Left cardiac atrium (tissue), 4 donors: ENCODE measurements around the gene CCDC172. TPM values are rescaled to one million over a fixed set of nuclear protein-coding genes. Genes with fewer than 3 reads are reported as not detected.
A peak's percentile ranks its signal among the peaks of the same experiment; 100 is the strongest.

Source experiments
- ATAC-seq, 2 donors: fragments of 200-7000 bp; cut with Tn5 transposase; one replicate each; pipeline ENCODE4 v1.9.1; 2020; ENCODE audit warnings: mild to moderate bottlenecking in 2 of 2, moderate library complexity in 2 of 2
- DNase-seq: peaks from one replicate; pipeline ENCODE4 v3.0.0-alpha.2; 2020
- intact Hi-C, 2 donors: fragments of 100-400 bp; cut with DNase I; formaldehyde crosslinking; loops; one replicate each; pipeline versions ENCODE4 v1.14.1 to v1.15.1; 2022 to 2023
- long read RNA-seq: library from polyadenylated mRNA; unstranded; transcript quantifications from one replicate; pipeline ENCODE4 v2.0.0, GENCODE V29; 2021
- total RNA-seq, 2 donors: library from RNA; stranded (reverse); fragmentation: NEBNext Ultra II Directional; extraction: Animal tissue kit (Norgen Biotek cat#: 25700); gene quantifications; one replicate each; pipeline ENCODE4 v1.2.1, GENCODE V29; 2021
- donor health status: DM: no; HTN: yes; CAD: no.
- donor health status: DM: no; HTN: yes; CAD: no; lungs with severe emphysema.
- donor health status: DM: yes; HTN: yes; CAD: no.
- donor health status: Dilated cardiomyopathy.

The CCDC172 gene, protein sequence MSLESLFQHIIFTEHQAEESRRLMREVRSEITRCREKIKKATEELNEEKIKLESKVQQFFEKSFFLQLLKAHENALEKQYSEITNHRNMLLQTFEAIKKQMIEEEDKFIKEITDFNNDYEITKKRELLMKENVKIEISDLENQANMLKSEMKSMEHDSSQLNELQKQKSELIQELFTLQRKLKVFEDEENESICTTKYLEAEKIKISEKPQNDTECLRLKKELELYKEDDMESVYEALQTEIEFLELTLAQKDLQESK
- total RNA-seq: not detected
- long read RNA-seq: 0 reads

- ATAC-seq: no peak
- intact Hi-C loops: no loop called here
- no peak for DNase-seq
Measured at GRCh38 chr10:116324227-116324950, at the start of gene CCDC172. CCDC172 (plus strand) TSS chr10:116324448; CDS start chr10:116325012, 564 bp downstream.

- DNase-seq (no peak), ATAC-seq (no peak)
- intact Hi-C loops: loop anchor here in 1 of 2 donors (10.0 kb wide), 1 partner anchor 452 kb away; no protein-coding TSS in a partner anchor
Measured at GRCh38 chr10:116276981-116277380, 47.3 kb upstream of the CCDC172 start.

- intact Hi-C loops: loop anchor here in 1 of 2 donors (10.0 kb wide), 1 partner anchor 454 kb away; no protein-coding TSS in a partner anchor
- no peak for ATAC-seq
- DNase-seq: no peak
Measured at GRCh38 chr10:116278846-116279245, 45.4 kb upstream of the CCDC172 start.

GRCh38 chr10:116281775-116282174 lies 42.5 kb upstream of the CCDC172 start:
- intact Hi-C loops: loop anchor here in 1 of 2 donors (10.0 kb wide), 2 partner anchors 477 to 577 kb away; no protein-coding TSS in a partner anchor
- no peak for ATAC-seq
- no peak for DNase-seq

DNA sequence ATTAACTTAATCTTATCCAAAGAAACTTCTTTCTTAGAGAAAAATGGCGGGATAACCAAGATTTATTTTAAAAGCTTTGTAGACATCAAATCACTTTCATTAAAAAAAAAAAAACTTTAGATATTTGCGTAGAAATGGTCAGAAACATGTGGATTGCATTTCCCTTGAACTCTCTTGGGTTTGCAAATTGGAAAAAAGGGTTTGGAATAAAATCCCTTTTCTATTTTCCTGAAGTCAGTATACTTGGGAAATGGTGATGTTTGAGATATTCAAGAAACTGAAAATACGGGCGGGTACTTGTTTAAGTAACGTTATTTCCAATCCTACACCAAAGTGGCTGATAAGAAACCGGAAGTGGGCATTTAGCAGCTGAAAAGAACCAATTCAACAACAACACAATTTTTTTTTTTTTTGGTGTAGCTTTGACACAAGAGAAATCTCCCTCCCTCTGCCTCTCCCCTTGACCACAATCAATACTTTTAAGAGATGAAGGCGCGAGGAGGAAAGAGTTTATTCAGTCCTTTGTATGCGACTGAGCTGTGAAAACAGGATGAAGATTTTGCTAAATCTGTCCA lies 37.5 kb upstream of the CCDC172 start:
- intact Hi-C loops: loop anchor here (5.0 to 10.0 kb wide), 3 partner anchors 482 to 582 kb away; no protein-coding TSS in a partner anchor
- no peak for ATAC-seq
- DNase-seq: no peak

- ATAC-seq: no peak
- intact Hi-C loops: loop anchor here (2.0 to 10.0 kb wide), 4 partner anchors 483 to 583 kb away; no protein-coding TSS in a partner anchor
- peak; percentile 28 for DNase-seq
Measured at GRCh38 chr10:116287906-116288501, 36.2 kb upstream of the CCDC172 start.

- ATAC-seq (no peak), DNase-seq (no peak)
- intact Hi-C loops: loop anchor here (2.0 to 10.0 kb wide), 4 partner anchors 485 to 585 kb away; no protein-coding TSS in a partner anchor
Measured at GRCh38 chr10:116289652-116290051, 34.6 kb upstream of the CCDC172 start.

DNA sequence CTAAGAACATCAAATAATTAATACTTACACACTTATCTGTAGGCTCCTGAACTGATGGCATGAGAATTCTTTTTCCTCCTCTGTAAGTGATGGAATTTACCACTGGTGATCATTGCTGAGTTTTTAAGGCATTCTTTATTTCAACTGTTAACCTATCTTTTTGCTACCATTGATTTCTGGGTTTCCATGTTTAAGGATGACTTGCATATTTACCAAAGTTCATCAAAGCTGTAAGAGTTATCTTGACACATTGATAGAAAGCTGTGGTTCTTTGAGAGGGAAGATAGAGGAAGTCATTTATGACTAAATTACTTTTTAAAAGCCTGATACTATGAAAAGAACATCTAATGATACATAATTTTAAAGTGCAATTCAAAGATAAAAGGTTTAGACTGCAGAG lies 31.8 kb upstream of the CCDC172 start:
- ATAC-seq: no peak
- no peak for DNase-seq
- intact Hi-C loops: no loop called here

- DNase-seq (no peak), ATAC-seq (no peak)
- intact Hi-C loops: no loop called here
Measured at GRCh38 chr10:116296291-116296721, 27.9 kb upstream of the CCDC172 start.

- no peak for ATAC-seq
- no peak for DNase-seq
- intact Hi-C loops: no loop called here
Measured at GRCh38 chr10:116298586-116298985, 25.7 kb upstream of the CCDC172 start.

DNA sequence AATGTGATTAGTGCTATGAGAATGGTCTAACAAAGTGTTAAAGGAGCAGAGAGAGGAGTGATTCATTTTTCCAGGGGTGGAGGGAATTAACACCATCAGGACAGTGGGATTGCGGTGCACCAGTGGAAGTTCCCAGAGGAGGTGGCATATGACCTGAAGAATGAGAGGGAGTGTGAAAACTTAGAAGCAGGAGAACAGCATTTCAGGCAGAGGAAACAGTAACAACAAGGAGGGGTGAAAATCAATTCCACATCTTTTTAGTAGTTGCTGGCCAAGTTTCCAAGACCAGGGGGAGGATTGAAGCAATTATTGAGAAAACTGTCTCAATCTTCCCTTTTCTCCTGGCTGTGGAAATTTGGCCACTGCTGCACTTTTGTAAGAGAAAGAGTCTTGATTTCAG lies 23.7 kb upstream of the CCDC172 start:
- DNase-seq (no peak), ATAC-seq (no peak)
- intact Hi-C loops: no loop called here

- no peak for DNase-seq
- intact Hi-C loops: no loop called here
- no peak for ATAC-seq
Measured at GRCh38 chr10:116304923-116305322, 19.3 kb upstream of the CCDC172 start.

GRCh38 chr10:116306847-116307246 lies 17.4 kb upstream of the CCDC172 start:
- DNase-seq (no peak), ATAC-seq (no peak)
- intact Hi-C loops: no loop called here

DNA sequence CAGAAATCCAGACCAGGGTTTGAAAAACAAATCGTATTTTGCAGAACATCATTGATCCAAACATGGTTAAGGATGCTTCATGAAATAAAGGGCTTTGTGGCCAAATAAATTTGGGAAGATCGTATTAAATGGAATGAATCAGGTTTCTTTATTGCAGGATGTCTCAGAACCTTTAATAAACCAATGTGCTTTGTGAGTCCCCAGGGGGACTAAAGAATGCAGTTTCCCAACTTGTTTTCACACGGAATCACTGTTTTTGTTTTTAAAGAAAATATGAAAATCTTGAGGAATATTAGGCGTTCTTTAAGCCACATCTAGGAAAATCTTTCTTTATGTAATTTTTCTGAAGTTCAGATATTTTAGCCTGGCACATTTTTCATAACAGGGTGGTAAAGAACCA lies 16.8 kb upstream of the CCDC172 start:
- no peak for ATAC-seq
- no peak for DNase-seq
- intact Hi-C loops: no loop called here

DNA sequence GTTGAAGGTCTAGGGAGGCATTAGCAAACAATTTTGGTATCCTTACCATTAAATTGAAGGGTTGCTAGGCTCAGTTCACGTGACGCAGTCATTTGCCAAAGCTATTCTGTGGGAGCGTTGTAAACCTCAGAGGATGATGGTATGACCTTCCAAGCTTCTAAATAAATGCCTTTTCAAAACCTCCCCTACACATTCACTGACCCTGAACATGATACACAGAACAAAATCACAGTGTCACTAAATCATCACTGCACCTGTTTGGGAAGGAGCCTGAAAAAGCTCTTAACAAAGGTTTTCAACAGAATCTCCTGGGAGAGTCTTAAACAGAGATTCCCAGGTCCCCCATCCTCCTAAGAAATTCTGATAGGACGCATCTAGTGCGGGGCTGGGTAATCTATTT lies 13.2 kb upstream of the CCDC172 start:
- ATAC-seq: no peak
- intact Hi-C loops: no loop called here
- no peak for DNase-seq

GRCh38 chr10:116311706-116312490 lies 12.3 kb upstream of the CCDC172 start:
- no peak for DNase-seq
- no peak for ATAC-seq
- intact Hi-C loops: no loop called here

GRCh38 chr10:116312548-116312947 lies 11.7 kb upstream of the CCDC172 start:
- ATAC-seq: no peak
- no peak for DNase-seq
- intact Hi-C loops: no loop called here

GRCh38 chr10:116316503-116316902 lies 7.7 kb upstream of the CCDC172 start:
- intact Hi-C loops: no loop called here
- ATAC-seq (no peak), DNase-seq (no peak)
